Stimulated activated CD4-positive, alpha-beta T cell treated with anti-CD3 and anti-CD28 coated beads, Interleukin-4, amount 100 ng/mL, for 48 hours (primary cell): ENCODE measurements around the gene ACKR4.
"Not testable (repeated sequence)": the region's sequence is repeated elsewhere in the genome, so short reads cannot be mapped to it uniquely, and the experiment has no call there.

ENCODE experiments used
- DNase-seq, 2 donors: peaks; one replicate each; pipeline ENCODE4 v3.0.0-alpha.2; 2020; ENCODE audit warnings: low read depth in 2 of 2

The ACKR4 gene

GRCh38 chr3:132594498-132594897, 2.6 kb upstream of the ACKR4 start:
- DNase-seq = no peak

- no peak for DNase-seq
These were observed 2.1 kb upstream of the ACKR4 start for GRCh38 chr3:132595014-132595413.

GRCh38 chr3:132596326-132596725, 744 bp upstream of the ACKR4 start:
- DNase-seq = no peak

GRCh38 chr3:132597660-132598059, 590 bp downstream of the ACKR4 start:
- DNase-seq = no peak

GRCh38 chr3:132598181-132598580, 1.1 kb downstream of the ACKR4 start:
- DNase-seq = no peak

GRCh38 chr3:132600614-132601013, 3.5 kb downstream of the ACKR4 start:
- DNase-seq = not testable (repeated sequence)

GRCh38 chr3:132605374-132605792, 8.3 kb downstream of the ACKR4 start:
- no peak for DNase-seq

- DNase-seq = no peak
These were observed 9.0 kb downstream of the ACKR4 start for GRCh38 chr3:132606085-132606484.

GRCh38 chr3:132606620-132607019, 9.6 kb downstream of the ACKR4 start:
- DNase-seq = not testable (repeated sequence)

GRCh38 chr3:132615301-132615700, 18.2 kb downstream of the ACKR4 start:
- not testable (repeated sequence) for DNase-seq

- DNase-seq = no peak
These were observed 18.8 kb downstream of the ACKR4 start for GRCh38 chr3:132615881-132616280.

GRCh38 chr3:132616780-132617179, 19.7 kb downstream of the ACKR4 start:
- no peak for DNase-seq

- no peak for DNase-seq
These were observed 25.1 kb downstream of the ACKR4 start for GRCh38 chr3:132622148-132622547.

GRCh38 chr3:132622761-132623160, 25.7 kb downstream of the ACKR4 start:
- DNase-seq = no peak

GRCh38 chr3:132623646-132624045, 26.6 kb downstream of the ACKR4 start:
- DNase-seq = no peak

GRCh38 chr3:132624790-132625189, 27.7 kb downstream of the ACKR4 start:
- no peak for DNase-seq

- DNase-seq = no peak
These were observed 28.5 kb downstream of the ACKR4 start for GRCh38 chr3:132625613-132626012.

- DNase-seq = no peak
These were observed 29.9 kb downstream of the ACKR4 start for GRCh38 chr3:132626955-132627354.

- DNase-seq = no peak
These were observed 31.1 kb downstream of the ACKR4 start for GRCh38 chr3:132628157-132628556.

GRCh38 chr3:132629928-132630327, 32.9 kb downstream of the ACKR4 start:
- DNase-seq = no peak

GRCh38 chr3:132630612-132631011, 33.5 kb downstream of the ACKR4 start:
- DNase-seq = no peak

GRCh38 chr3:132635052-132635451, 38.0 kb downstream of the ACKR4 start:
- DNase-seq = no peak

- DNase-seq = no peak
These were observed 40.5 kb downstream of the ACKR4 start for GRCh38 chr3:132637590-132637989.

GRCh38 chr3:132638706-132639105, 41.6 kb downstream of the ACKR4 start:
- DNase-seq = no peak

GRCh38 chr3:132641427-132641826, 44.4 kb downstream of the ACKR4 start:
- DNase-seq = not testable (repeated sequence)
